Endothelial cell of umbilical vein (primary cell): ENCODE data around the gene TSPEAR. TPM values are rescaled to one million over a fixed set of nuclear protein-coding genes. Genes with fewer than 3 reads are reported as not detected.

Experiments
- BruUV-seq: library from RNA; stranded (reverse); fragments of 400-500 nt; replicated peaks from 2 replicates; lab custom pipeline; 2021; lab: Mats Ljungman, UMichigan
- CTCF ChIA-PET: fragments of 300-600, 350-600 bp; sonication (Branson Sonifier 250); formaldehyde crosslinking; loops from one replicate; lab custom pipeline; 2021; ENCODE audit warnings: antibody characterized with exemption, inconsistent platforms; lab: Charles Lee
- POLR2A ChIA-PET: fragments of 300-600, 350-600 bp; sonication (Branson Sonifier 250); formaldehyde crosslinking; loops from one replicate; lab custom pipeline; 2021; ENCODE audit warnings: antibody characterized with exemption, inconsistent platforms; lab: Charles Lee
- DNase-seq: peaks from one replicate; pipeline ENCODE4 v3.0.0-alpha.2; 2011; ENCODE audit warnings: low read depth, low spot score
- FAIRE-seq: peaks from 2 replicates; lab custom pipeline; 2011; peaks lifted over from hg19 to GRCh38; lab: Jason Lieb, UNC
- H2AFZ ChIP-seq: 2 replicates; pipeline ENCODE4 v1.6.0; 2012; ENCODE audit warnings: low read depth, low read length, control low read depth, inconsistent platforms
- H3K27ac ChIP-seq: 2 replicates; pipeline ENCODE4 v1.5.1; 2011; ENCODE audit warnings: low read depth, mild to moderate bottlenecking, control low read depth, low read length, moderate library complexity; ENCODE audit not compliant: insufficient read depth
- H3K27me3 ChIP-seq, 2 experiments: 2 replicates each; pipeline versions ENCODE4 v1.6.0 to v1.6.1; 2011; ENCODE audit warnings: low read length in 2 of 2, mixed read lengths in 1 of 2; ENCODE audit not compliant: control insufficient read depth in 2 of 2, insufficient read depth in 2 of 2
- H3K36me3 ChIP-seq, 2 experiments: 2 replicates in 1 of 2; 3 replicates in 1 of 2; pipeline ENCODE4 v1.5.1; 2011; ENCODE audit warnings: low read length in 2 of 2, mild to moderate bottlenecking in 1 of 2, moderate library complexity in 1 of 2; ENCODE audit not compliant: control insufficient read depth in 2 of 2, insufficient read depth in 2 of 2; ENCODE audit errors: extremely low read depth in 1 of 2
- H3K4me1 ChIP-seq: 3 replicates; pipeline ENCODE4 v1.5.1; 2011; ENCODE audit warnings: mild to moderate bottlenecking, low read length; ENCODE audit not compliant: control insufficient read depth, insufficient read depth; ENCODE audit errors: extremely low read depth
- H3K4me2 ChIP-seq: 2 replicates; pipeline ENCODE4 v1.6.1; 2011; ENCODE audit warnings: low read length, control low read depth, mixed read lengths; ENCODE audit not compliant: insufficient read depth
- H3K4me3 ChIP-seq, 3 experiments: fragments of 200-600 bp in 1 of 3; sonication (generic), shearing (Covaris generic) in 1 of 3; replicated peaks in 1 of 3; 2 replicates each; pipeline ENCODE4 v1.5.1; 2011 to 2016; ENCODE audit warnings: control low read depth in 3 of 3, low read length in 3 of 3, mild to moderate bottlenecking in 2 of 3, inconsistent platforms in 1 of 3, low read depth in 1 of 3, moderate library complexity in 1 of 3; ENCODE audit not compliant: insufficient read depth in 1 of 3
- H3K79me2 ChIP-seq: 2 replicates; pipeline ENCODE4 v1.6.0; 2012; ENCODE audit warnings: low read length, inconsistent platforms; ENCODE audit not compliant: control insufficient read depth, insufficient read depth
- H3K9ac ChIP-seq: replicated peaks from 2 replicates; pipeline ENCODE3; 2011; ENCODE audit warnings: low read length, control low read depth; ENCODE audit not compliant: insufficient read depth; ENCODE audit errors: extremely low read depth
- H3K9me1 ChIP-seq: replicated peaks from 3 replicates; pipeline ENCODE4 v1.6.0; 2011; ENCODE audit warnings: mild to moderate bottlenecking, low read length; ENCODE audit not compliant: control insufficient read depth, insufficient read depth; ENCODE audit errors: extremely low read depth
- H3K9me3 ChIP-seq: replicated peaks from 2 replicates; pipeline ENCODE4 v1.5.1; 2012; ENCODE audit warnings: low read length, inconsistent platforms; ENCODE audit not compliant: control insufficient read depth, insufficient read depth
- H4K20me1 ChIP-seq: replicated peaks from 2 replicates; pipeline ENCODE3; 2011; ENCODE audit warnings: mild to moderate bottlenecking, low read length; ENCODE audit not compliant: control insufficient read depth, insufficient read depth; ENCODE audit errors: extremely low read depth
- EZH2 ChIP-seq: IDR thresholded peaks from 2 replicates; pipeline ENCODE4 v1.6.1; 2012; ENCODE audit warnings: borderline replicate concordance, low read depth, mild to moderate bottlenecking, moderate library complexity, low read length, inconsistent platforms; ENCODE audit not compliant: severe bottlenecking
- FOS ChIP-seq: IDR thresholded peaks from 2 replicates; pipeline ENCODE4 v1.6.1; 2011; ENCODE audit warnings: mild to moderate bottlenecking, low read length, moderate library complexity, borderline replicate concordance; ENCODE audit not compliant: insufficient read depth
- GATA2 ChIP-seq: IDR thresholded peaks from 2 replicates; pipeline ENCODE4 v1.7.0; 2011; ENCODE audit warnings: low read depth, mild to moderate bottlenecking, moderate library complexity, mixed read lengths, low read length; ENCODE audit not compliant: insufficient read length, insufficient read depth
- JUN ChIP-seq: IDR thresholded peaks from 2 replicates; pipeline ENCODE4 v1.6.1; 2011; ENCODE audit warnings: borderline replicate concordance, low read depth; ENCODE audit not compliant: insufficient read length, insufficient read depth
- MYC ChIP-seq: IDR thresholded peaks from one replicate; pipeline ENCODE4 v1.6.1; 2011; ENCODE audit warnings: mild to moderate bottlenecking, low read depth, low read length
- POLR2A ChIP-seq: IDR thresholded peaks from 2 replicates; pipeline ENCODE4 v1.6.1; 2012; ENCODE audit warnings: low read depth, mild to moderate bottlenecking, control low read depth, low read length
- POLR2AphosphoS5 ChIP-seq: IDR thresholded peaks from 2 replicates; pipeline ENCODE4 v1.6.1; 2012; ENCODE audit warnings: low read depth, mild to moderate bottlenecking, control low read depth, low read length, moderate library complexity; ENCODE audit not compliant: insufficient read depth
- dilution Hi-C: fragments of 300-500 bp; cut with MboI; formaldehyde crosslinking; loops from one replicate; pipeline ENCODE4 v1.15.0; 2019; ENCODE audit warnings: low sequenced_read_pairs; ENCODE audit not compliant: extremely low pct_ligation_motif_present
- intact Hi-C: fragments of 100-400 bp; cut with micrococcal nuclease; formaldehyde crosslinking; loops from one replicate; pipeline ENCODE4 v1.10.0; 2022
- polyA plus RNA-seq, 4 experiments: library from polyadenylated mRNA; depleted of rRNA in 3 of 4; stranded (reverse) in 3 of 4; unstranded in 1 of 4; fragments of >200 nt; gene quantifications; 2 replicates each; pipeline versions ENCODE4 v1.2.1 to v1.2.3, GENCODE V29; 2011 to 2012; ENCODE audit warnings: missing spikeins in 1 of 4
- total RNA-seq: library from RNA; stranded (reverse); gene quantifications from 2 replicates; pipeline ENCODE4 v1.2.3, GENCODE V29; 2021
- TF ChIP-seq, protein P1 (sequence below): IDR thresholded peaks from 2 replicates; pipeline ENCODE4 v1.6.1; 2011; ENCODE audit not compliant: insufficient read depth, insufficient read length
- TF ChIP-seq, protein P2 (sequence below), 2 donors: IDR thresholded peaks; 1 replicate in 1 of 2; 2 replicates in 1 of 2; pipeline ENCODE4 v1.5.1; 2011; ENCODE audit warnings: low read length in 2 of 2, mild to moderate bottlenecking in 2 of 2, moderate library complexity in 2 of 2, control low read depth in 1 of 2, inconsistent platforms in 1 of 2, low read depth in 1 of 2; ENCODE audit not compliant: insufficient read depth in 1 of 2; ENCODE audit errors: extremely low read depth in 1 of 2

TSPEAR gene
- total and polyA plus RNA-seq, 2 donors (not counting 3 experiments of a cell fraction or from before 2014, with no cell fraction given) = 0.01 TPM; not detected in 1

DNA sequence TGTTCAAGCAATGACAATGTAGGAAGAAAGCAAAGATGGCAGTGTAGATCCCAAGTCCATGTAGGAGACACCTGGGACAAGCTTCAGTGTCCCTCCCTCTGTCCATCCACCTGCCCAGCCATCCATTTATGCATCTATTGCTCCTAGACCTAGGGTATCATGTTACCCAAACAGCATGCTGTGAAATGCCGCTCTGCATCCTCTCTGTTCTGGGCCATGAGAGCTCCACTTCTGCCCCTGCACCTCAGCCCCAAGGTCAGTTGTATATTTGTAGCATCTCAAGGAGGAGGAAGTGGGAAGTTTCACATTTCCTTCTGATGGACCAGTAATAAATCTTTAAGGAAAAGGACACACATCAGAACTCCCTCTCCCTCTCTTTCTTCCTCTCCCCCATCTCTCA is 27.9 kb upstream of the TSPEAR start:
- no peak for TF ChIP-seq POLR2A
- TF ChIP-seq MYC = no peak
- no peak for TF ChIP-seq POLR2AphosphoS5
- no peak for TF ChIP-seq JUN
- TF ChIP-seq FOS = no peak
- TF ChIP-seq GATA2 = no peak
- TF ChIP-seq EZH2 = no peak
- TF ChIP-seq, protein P1, sequence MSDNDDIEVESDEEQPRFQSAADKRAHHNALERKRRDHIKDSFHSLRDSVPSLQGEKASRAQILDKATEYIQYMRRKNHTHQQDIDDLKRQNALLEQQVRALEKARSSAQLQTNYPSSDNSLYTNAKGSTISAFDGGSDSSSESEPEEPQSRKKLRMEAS = no peak
- TF ChIP-seq, protein P2, sequence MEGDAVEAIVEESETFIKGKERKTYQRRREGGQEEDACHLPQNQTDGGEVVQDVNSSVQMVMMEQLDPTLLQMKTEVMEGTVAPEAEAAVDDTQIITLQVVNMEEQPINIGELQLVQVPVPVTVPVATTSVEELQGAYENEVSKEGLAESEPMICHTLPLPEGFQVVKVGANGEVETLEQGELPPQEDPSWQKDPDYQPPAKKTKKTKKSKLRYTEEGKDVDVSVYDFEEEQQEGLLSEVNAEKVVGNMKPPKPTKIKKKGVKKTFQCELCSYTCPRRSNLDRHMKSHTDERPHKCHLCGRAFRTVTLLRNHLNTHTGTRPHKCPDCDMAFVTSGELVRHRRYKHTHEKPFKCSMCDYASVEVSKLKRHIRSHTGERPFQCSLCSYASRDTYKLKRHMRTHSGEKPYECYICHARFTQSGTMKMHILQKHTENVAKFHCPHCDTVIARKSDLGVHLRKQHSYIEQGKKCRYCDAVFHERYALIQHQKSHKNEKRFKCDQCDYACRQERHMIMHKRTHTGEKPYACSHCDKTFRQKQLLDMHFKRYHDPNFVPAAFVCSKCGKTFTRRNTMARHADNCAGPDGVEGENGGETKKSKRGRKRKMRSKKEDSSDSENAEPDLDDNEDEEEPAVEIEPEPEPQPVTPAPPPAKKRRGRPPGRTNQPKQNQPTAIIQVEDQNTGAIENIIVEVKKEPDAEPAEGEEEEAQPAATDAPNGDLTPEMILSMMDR (IDR thresholded peaks at IDR 0.05; ENCODE audit: extremely low read depth in 1 of 2, insufficient read depth in 1 of 2, low read depth in 1 of 2, low read length in 2 of 2) = no peak
- H3K4me3 ChIP-seq = no peak overlapping the region
- no peaks in the 10 kb centered on the region for H3K79me2 ChIP-seq
- H3K27ac ChIP-seq = no peak overlapping the region
- CTCF ChIA-PET = interaction anchor here (0.8 to 3.6 kb wide), 5 partner anchors 8 to 121 kb away, joined by 3 to 17 read pairs (median 4); partner anchors contain the start of gene KRTAP12-2
- no peak overlapping the region for H2AFZ ChIP-seq
- intact Hi-C loops = no loop called here
- no peak overlapping the region for H3K4me2 ChIP-seq
- H3K9me3 ChIP-seq = no peaks in the 10 kb centered on the region
- no peaks in the 10 kb centered on the region for H4K20me1 ChIP-seq
- no peaks in the 10 kb centered on the region for H3K9me1 ChIP-seq
- no peak for DNase-seq
- H3K27me3 ChIP-seq = peaks cover 8 to 12% of the 10 kb centered on the region in 2 experiments
- POLR2A ChIA-PET = no interaction called here
- no peak for FAIRE-seq
- H3K4me1 ChIP-seq = no peaks in the 10 kb centered on the region
- BruUV-seq = no TSS peak
- H3K36me3 ChIP-seq = no peaks in the 10 kb centered on the region
- dilution Hi-C loops = no loop called here
- no peak overlapping the region for H3K9ac ChIP-seq
